MM.1S (cell line): ENCODE data around the gene MARCHF10.

Experiments used
- DNase-seq: peaks from one replicate; pipeline ENCODE4 v3.0.0-alpha.2; 2015
- H2AFZ ChIP-seq: fragments of 300-600 bp; sonication (generic); 2 replicates; pipeline ENCODE4 v1.6.0; 2016; ENCODE audit warnings: antibody characterized with exemption, low read length
- H3F3A ChIP-seq: fragments of 300-600 bp; sonication (generic); 2 replicates; pipeline ENCODE4 v1.6.1; 2016; ENCODE audit warnings: mild to moderate bottlenecking, antibody characterized with exemption, low read length, moderate library complexity, mixed read lengths; ENCODE audit not compliant: insufficient read depth
- H3K27ac ChIP-seq: fragments of 300-600 bp; sonication (generic); 2 replicates; pipeline ENCODE4 v1.5.1; 2016; ENCODE audit warnings: mild to moderate bottlenecking, low read length
- H3K27me3 ChIP-seq: fragments of 300-600 bp; sonication (generic); replicated peaks from 2 replicates; pipeline ENCODE4 v1.6.0; 2016; ENCODE audit warnings: low read length; ENCODE audit not compliant: insufficient read depth
- H3K36me3 ChIP-seq: fragments of 300-600 bp; sonication (generic); replicated peaks from 2 replicates; pipeline ENCODE4 v1.6.1; 2016; ENCODE audit warnings: mild to moderate bottlenecking, low read length, mixed read lengths; ENCODE audit not compliant: insufficient read depth
- H3K4me1 ChIP-seq: fragments of 300-600 bp; sonication (generic); 2 replicates; pipeline ENCODE4 v1.6.1; 2016; ENCODE audit warnings: low read length, mixed read lengths
- H3K4me2 ChIP-seq: fragments of 300-600 bp; sonication (generic); 2 replicates; pipeline ENCODE4 v1.6.0; 2016; ENCODE audit warnings: low read depth, low read length
- H3K4me3 ChIP-seq: fragments of 300-600 bp; sonication (generic); 2 replicates; pipeline ENCODE4 v1.5.1; 2016; ENCODE audit warnings: low read length, mixed read lengths
- H3K79me2 ChIP-seq: fragments of 300-600 bp; sonication (generic); 2 replicates; pipeline ENCODE4 v1.6.1; 2016; ENCODE audit warnings: mixed run types, low read length, mixed read lengths
- H3K9ac ChIP-seq: fragments of 300-600 bp; sonication (generic); 2 replicates; pipeline ENCODE4 v1.6.1; 2016; ENCODE audit warnings: low read length, mixed read lengths
- H3K9me2 ChIP-seq: fragments of 300-600 bp; sonication (generic); replicated peaks from 2 replicates; pipeline ENCODE4 v1.6.1; 2016; ENCODE audit warnings: mild to moderate bottlenecking, low read length, mixed read lengths; ENCODE audit not compliant: insufficient read depth
- H3K9me3 ChIP-seq: fragments of 300-600 bp; sonication (generic); replicated peaks from 2 replicates; pipeline ENCODE4 v1.6.1; 2016; ENCODE audit warnings: mild to moderate bottlenecking, low read length, mixed read lengths; ENCODE audit not compliant: insufficient read depth
- H4K20me1 ChIP-seq: fragments of 300-600 bp; sonication (generic); 2 replicates; pipeline ENCODE4 v1.6.1; 2016; ENCODE audit warnings: mild to moderate bottlenecking, low read length, moderate library complexity, mixed read lengths; ENCODE audit not compliant: insufficient read depth
- EZH2 ChIP-seq: fragments of 300-600 bp; sonication (generic); optimal IDR thresholded peaks from 2 replicates; pipeline ENCODE3; 2017; ENCODE audit warnings: low read depth, mild to moderate bottlenecking, antibody characterized with exemption, low read length, mixed read lengths
- EZH2phosphoT487 ChIP-seq: fragments of 300-600 bp; sonication (generic); IDR thresholded peaks from 2 replicates; pipeline ENCODE4 v1.6.1; 2018; ENCODE audit warnings: antibody characterized with exemption, low read length
- TF ChIP-seq, protein P1 (sequence below): fragments of 300-600 bp; sonication (generic); IDR thresholded peaks from 2 replicates; pipeline ENCODE4 v1.5.1; 2016; ENCODE audit warnings: antibody characterized with exemption, low read length, mixed read lengths

The MARCHF10 gene

DNA sequence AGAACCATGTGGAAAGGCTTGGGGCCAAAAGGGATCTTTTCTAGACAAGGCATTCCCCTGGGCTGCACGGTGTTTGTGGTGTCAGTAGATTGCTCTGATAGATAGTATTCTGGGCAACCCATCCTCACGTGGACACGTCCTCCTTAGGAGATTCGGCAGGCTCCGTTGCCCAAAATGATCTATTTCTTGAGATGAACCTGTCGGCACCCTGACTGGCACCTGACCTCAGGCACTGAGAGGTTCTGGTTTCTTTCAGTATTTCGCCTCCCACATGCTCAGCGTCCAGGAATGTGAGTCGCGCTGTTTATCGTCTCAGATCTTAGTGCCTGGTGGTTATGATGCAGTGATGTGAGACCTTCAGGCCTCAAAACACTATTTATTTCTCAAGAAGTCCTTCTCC lies 89.7 kb downstream of the MARCHF10 start:
- Histone ChIP-seq H3K9me2 (no peaks in the 10 kb centered on the region), H3K4me2 (no peak overlapping the region), H3K4me1 (no peaks in the 10 kb centered on the region), H4K20me1 (no peaks in the 10 kb centered on the region), H3K27ac (no peak overlapping the region), H3K9ac (no peak overlapping the region), H2AFZ (no peak overlapping the region), H3F3A (no peaks in the 10 kb centered on the region), H3K4me3 (no peak overlapping the region), H3K9me3 (no peaks in the 10 kb centered on the region), H3K36me3 (no peaks in the 10 kb centered on the region), H3K79me2 (no peaks in the 10 kb centered on the region), H3K27me3 (0 out of 2 replicates have a peak, but pooled peaks cover 4% of the 10 kb centered on the region)
- no peak for TF ChIP-seq EZH2phosphoT487
- no peak for TF ChIP-seq EZH2
- TF ChIP-seq, protein P1, sequence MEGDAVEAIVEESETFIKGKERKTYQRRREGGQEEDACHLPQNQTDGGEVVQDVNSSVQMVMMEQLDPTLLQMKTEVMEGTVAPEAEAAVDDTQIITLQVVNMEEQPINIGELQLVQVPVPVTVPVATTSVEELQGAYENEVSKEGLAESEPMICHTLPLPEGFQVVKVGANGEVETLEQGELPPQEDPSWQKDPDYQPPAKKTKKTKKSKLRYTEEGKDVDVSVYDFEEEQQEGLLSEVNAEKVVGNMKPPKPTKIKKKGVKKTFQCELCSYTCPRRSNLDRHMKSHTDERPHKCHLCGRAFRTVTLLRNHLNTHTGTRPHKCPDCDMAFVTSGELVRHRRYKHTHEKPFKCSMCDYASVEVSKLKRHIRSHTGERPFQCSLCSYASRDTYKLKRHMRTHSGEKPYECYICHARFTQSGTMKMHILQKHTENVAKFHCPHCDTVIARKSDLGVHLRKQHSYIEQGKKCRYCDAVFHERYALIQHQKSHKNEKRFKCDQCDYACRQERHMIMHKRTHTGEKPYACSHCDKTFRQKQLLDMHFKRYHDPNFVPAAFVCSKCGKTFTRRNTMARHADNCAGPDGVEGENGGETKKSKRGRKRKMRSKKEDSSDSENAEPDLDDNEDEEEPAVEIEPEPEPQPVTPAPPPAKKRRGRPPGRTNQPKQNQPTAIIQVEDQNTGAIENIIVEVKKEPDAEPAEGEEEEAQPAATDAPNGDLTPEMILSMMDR, result no peak
- no peak for DNase-seq

DNA sequence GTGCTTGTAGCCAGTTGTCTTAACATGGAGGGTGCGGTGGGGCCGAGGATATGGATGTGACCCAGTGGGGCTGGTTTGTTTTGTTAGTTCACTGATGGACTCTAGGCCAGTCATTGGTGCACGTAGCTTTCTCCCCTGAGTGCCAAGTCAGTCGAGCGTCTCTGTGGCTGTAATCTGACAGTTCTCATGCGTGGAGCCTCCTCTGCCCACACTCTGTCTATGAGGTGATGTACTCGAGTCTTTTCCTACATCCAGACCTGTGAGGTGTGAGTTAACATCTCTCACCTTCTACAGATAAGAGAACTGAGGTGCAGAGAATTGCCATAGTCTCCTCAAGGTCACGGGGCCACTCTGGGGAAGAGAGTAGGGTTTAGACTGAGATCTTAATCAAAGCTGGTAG lies 90.2 kb downstream of the MARCHF10 start:
- TF ChIP-seq EZH2phosphoT487, result no peak
- TF ChIP-seq, protein P1, result no peak
- TF ChIP-seq EZH2, result no peak
- Histone ChIP-seq H3K36me3 (no peaks in the 10 kb centered on the region), H3K27ac (no peak overlapping the region), H4K20me1 (no peaks in the 10 kb centered on the region), H3K9ac (no peak overlapping the region), H3F3A (no peaks in the 10 kb centered on the region), H3K79me2 (no peaks in the 10 kb centered on the region), H3K4me1 (no peaks in the 10 kb centered on the region), H3K4me3 (no peak overlapping the region), H3K9me2 (no peaks in the 10 kb centered on the region), H3K27me3 (0 out of 2 replicates have a peak, but pooled peaks cover 4% of the 10 kb centered on the region), H3K9me3 (no peaks in the 10 kb centered on the region), H3K4me2 (no peak overlapping the region), H2AFZ (no peak overlapping the region)
- no peak for DNase-seq

DNA sequence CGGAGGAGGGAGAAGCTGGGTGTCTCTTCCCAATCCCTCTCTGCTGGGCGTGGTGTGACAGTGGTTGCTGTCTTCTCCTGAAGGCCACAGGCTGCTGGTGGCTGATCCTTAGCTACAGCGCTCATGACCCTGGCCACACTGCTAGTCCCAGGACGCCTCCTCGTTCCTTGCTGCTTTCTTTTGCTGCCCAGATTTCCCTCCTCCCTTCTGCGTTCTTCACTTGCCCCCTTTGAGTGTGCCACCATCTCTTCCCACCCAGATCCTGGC lies 90.6 kb downstream of the MARCHF10 start:
- DNase-seq, result no peak
- Histone ChIP-seq H3K9me2 (no peaks in the 10 kb centered on the region), H3K9me3 (no peaks in the 10 kb centered on the region), H3K4me3 (no peak overlapping the region), H3K27ac (no peak overlapping the region), H3K27me3 (0 out of 2 replicates have a peak, but pooled peaks cover 4% of the 10 kb centered on the region), H3K79me2 (no peaks in the 10 kb centered on the region), H3K4me1 (no peaks in the 10 kb centered on the region), H4K20me1 (no peaks in the 10 kb centered on the region), H3K9ac (no peak overlapping the region), H3K36me3 (no peaks in the 10 kb centered on the region), H3K4me2 (no peak overlapping the region), H3F3A (no peaks in the 10 kb centered on the region), H2AFZ (no peak overlapping the region)
- TF ChIP-seq EZH2 (no peak), EZH2phosphoT487 (no peak)
- TF ChIP-seq, protein P1, result no peak
